GM21447 (cell line): ENCODE results near the gene CHCHD4.
"Not testable (repeated sequence)": the region's sequence is repeated elsewhere in the genome, so short reads cannot be mapped to it uniquely, and the experiment has no call there.

Experiments used
- ATAC-seq: cut with Tn5 transposase; IDR thresholded peaks from one replicate; pipeline ENCODE4 v1.9.1; 2021; ENCODE audit not compliant: unreplicated experiment

The CHCHD4 gene

GRCh38 chr3:14120921-14121448 lies 3.7 kb downstream of the CHCHD4 start:
- ATAC-seq = not testable (repeated sequence)

DNA sequence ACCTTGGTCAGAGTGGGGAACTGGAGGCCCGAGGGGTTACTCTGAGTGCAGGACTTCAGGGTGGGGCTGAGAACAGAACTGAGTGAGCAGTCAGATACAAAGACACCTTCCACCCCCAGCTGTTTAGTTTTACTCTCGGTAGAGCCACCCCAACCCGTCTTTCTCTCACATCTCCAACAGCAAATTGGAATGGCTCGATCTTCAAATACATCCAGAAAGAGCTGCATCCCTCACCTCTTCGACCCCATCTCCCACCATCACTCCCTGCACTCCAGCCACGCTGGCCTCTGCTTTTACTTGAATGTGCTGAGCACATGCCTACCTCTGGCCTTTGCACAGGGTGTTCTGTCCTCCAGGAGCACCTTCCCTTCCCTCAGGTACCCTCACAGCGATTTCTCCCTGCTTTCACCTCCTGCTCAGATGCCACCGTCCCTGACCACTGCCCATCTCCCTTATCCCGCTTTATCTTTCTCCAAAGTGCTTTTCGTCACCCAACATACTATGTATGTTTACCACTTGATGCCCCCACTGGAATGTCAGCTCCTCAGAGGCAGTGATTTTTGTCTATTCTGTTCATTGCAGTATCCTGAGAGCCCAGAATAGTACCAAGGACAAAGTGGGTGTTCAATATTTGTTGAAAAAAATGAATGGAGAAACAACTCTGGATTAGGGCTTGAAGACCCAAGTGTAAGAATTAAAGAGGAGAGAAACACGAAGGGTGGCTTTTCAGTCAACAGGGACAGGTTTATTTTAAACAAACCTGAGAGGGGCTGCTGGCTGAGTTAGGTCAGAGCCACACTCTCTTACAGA lies 4.4 kb downstream of the CHCHD4 start:
- no peak for ATAC-seq

GRCh38 chr3:14119651-14120050 lies 5.0 kb downstream of the CHCHD4 start:
- no peak for ATAC-seq

- ATAC-seq = no peak
Observed at GRCh38 chr3:14118400-14119381, 6.0 kb downstream of the CHCHD4 start.

DNA sequence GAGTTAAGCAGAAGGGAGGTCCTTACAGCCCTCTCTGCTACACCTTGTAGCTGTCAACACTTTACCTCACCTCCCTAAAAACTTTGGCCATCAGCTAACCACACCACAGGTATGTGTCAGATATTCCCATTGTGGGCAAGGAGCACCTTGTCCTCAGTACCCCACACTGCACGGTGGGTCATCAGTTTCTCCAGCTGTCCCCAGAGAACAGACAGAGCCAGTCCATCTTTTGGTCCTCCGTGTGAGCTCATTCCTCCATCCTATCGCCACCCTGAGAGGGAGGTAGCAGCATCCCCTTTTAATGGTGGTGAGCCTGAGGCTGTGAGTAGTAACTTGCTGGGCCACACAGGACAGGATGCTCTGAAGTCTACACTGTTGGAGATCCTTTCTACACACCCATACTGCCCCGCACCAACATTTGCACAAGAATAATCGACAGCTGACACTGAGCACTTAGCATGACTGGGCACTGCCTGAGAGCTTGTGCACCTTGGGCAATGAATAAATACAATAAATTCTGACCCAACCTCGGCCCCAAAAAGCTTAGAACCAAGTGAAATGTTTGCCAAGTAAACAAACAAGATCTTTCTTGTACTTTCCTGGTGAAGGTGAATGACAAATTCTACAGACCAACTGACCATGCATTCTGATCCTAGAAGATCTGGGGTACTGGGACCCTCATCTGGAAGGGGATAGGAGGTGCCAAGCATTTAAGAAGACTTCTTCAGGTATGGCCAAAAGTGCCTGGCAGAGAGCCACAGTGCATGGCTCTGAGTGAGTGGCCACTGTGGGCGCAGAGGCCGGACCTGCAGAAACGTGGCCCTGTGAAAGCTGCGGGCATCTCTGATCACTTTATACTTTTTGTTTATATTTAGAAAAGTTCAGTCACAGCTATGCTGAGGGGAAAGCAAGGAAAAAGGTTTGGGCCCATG lies 6.9 kb downstream of the CHCHD4 start:
- ATAC-seq = no peak

DNA sequence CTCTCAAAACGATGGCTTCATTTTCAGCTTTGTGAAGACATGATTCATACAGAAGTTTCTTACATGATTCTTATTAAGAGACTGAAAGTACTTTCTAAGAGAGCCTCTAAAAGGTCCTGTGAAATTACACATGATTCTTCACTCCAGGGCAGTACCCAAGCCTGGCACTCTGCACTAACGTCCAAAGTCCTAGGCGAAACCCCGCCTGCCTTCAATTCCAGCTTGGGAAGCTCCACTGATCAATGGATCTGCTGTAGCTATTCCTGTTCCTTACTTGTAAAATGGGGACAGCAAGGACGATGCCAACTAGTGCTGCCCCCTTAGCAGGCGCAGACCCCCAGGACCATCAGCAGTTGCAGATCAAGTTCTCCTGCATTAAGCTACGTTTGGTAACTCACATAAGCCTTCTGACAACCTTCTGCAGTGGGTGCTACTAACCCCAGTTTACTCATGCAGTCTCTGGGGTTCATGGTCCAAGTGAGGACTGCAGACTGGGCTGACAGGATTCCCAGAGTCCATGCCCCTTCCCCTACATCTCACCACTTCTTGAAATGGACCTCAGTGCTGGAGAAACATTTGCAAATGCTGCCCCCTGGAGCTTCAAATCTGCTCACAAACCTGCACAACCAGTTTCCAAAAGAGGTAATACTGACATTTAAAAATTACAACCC lies 10.6 kb downstream of the CHCHD4 start:
- no peak for ATAC-seq

GRCh38 chr3:14110699-14111098 lies 14.0 kb downstream of the CHCHD4 start:
- no peak for ATAC-seq

GRCh38 chr3:14109821-14110220 lies 14.8 kb downstream of the CHCHD4 start:
- not testable (repeated sequence) for ATAC-seq

DNA sequence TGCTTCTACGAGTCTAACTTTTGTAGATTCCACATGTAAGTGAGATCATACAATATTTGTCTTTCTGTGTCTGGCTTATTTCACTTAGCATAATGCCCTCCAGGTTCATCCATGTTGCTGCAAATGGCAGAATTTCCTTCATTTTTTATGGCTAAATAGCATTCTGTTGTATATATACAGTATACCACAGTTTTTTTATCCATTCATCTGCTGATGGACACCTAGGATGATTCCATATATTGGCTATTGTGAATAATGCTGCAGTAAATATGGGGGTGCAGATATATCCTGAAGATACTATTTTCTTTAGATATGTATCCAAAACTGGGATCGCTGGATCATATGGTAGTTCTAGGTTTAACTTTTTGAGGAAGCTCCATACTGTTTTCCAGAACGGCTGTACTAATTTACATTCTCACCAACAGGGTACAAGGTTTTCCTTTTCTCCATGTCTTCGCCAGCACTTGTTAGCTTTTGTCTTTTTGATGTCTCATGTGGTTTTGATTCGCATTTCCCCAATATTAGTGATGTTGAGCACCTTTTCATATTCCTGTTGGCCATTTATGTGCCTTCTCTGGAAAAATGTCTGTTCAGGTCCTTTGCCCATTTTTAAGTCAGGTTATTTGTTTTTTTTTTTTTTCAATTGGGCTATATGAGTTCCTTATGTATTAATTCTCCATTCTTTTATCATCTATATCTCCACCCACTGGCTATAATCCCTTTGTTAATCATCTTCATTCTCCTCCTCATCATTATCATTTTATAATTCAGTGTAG lies 26.9 kb downstream of the CHCHD4 start:
- ATAC-seq = no peak

GRCh38 chr3:14096742-14097141 lies 27.9 kb downstream of the CHCHD4 start:
- ATAC-seq = no peak

DNA sequence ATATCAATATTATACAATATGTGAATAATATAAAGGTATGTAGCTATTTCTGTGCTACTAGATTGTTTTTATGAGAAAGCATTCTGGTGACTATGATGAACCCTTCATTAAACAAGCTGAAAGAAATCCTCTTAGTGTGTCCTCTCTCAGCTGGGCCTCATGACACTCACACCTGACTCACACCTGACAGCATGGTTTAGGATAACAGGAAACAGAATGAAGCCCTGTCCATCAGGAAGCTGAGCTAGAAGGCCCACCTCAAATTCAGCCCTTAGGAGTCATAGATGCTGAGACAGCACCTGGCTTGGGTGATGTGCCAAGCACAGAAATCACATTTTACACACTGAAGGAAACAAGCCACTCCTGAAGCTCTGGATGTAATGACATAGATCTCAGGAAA lies 30.8 kb downstream of the CHCHD4 start:
- ATAC-seq = no peak

- no peak for ATAC-seq
Observed at GRCh38 chr3:14092464-14092863, 32.2 kb downstream of the CHCHD4 start.

GRCh38 chr3:14091959-14092358 lies 32.7 kb downstream of the CHCHD4 start:
- ATAC-seq = not testable (repeated sequence)

DNA sequence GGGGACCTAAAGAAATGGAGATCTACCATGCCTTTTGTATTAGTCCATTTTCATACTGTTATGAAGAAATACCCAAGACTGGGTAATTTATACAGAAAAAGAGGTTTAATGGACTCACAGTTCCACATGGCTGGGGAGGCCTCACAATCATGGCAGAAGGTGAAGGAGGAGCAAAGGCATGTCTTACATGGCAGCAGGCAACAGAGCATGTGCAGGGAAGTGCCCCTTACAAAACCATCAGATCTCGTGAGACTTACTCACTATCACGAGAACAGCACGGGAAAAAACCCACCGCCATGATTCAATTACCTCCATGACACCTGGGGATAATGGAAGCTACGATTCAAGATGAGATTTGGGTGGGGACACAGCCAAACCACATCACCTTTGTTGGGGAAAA lies 37.2 kb downstream of the CHCHD4 start:
- not testable (repeated sequence) for ATAC-seq

GRCh38 chr3:14082108-14082657 lies 42.5 kb downstream of the CHCHD4 start:
- ATAC-seq = no peak

- ATAC-seq = no peak
Observed at GRCh38 chr3:14077310-14077709, 47.4 kb downstream of the CHCHD4 start.

DNA sequence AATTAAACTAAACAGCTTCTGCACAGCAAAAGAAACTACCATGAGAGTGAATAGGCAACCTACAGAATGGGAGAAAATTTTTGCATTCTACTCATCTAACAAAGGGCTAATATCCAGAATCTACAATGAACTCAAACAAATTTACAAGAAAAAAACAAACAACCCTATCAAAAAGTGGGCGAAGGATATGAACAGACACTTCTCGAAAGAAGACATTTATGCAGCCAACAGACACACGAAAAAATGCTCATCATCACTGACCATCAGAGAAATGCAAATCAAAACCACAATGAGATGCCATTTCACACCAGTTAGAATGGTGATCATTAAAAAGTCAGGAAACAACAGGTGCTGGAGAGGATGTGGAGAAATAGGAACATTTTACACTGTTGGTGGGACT lies 49.4 kb downstream of the CHCHD4 start:
- not testable (repeated sequence) for ATAC-seq

- no peak for ATAC-seq
Observed at GRCh38 chr3:14064910-14065309, 59.8 kb downstream of the CHCHD4 start.

DNA sequence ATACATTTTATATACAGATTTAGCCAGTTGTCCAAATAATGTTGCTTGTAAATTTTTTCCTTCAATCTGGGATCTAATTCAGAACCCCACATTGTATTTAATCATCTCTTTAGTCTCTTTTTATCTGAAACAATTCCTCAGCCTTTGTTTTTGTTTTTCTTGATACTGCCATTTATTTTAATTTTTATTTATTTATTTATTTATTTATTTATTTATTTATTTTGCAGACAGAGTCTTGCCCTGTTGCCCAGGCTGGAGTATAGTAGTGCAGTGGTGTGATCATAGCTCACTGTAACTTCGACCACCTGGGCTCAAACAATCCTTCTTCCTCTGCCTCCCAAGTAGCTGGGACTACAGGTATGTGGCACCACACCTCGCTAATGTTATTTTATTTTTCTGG lies 61.5 kb downstream of the CHCHD4 start:
- ATAC-seq = no peak
